ENCODE measurements around the gene SUSD5.
"Not testable (repeated sequence)": the region's sequence is repeated elsewhere in the genome, so short reads cannot be mapped to it uniquely, and the experiment has no call there.

Gene SUSD5

DNA sequence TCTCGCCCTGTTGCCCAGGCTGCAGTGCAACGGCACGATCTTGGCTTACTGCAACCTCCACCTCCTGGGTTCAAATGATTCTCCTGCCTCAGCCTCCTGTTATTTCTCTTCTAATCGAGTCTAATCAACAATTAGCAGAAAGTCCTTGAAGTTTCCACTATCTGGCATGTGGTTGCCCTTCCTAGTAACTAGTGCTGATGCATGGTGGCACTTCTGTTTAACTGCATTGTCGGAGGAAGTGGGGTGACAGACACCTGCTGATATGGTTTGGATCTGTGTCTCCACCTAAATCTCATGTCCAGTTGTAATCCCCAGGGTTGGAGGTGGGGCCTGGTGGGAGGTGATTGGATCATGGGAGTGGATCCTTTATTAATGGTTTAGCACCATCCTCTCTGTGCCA lies 95.6 kb downstream of the SUSD5 start:
- in situ Hi-C loops (cut with HindIII; ENCODE audit: low sequenced_read_pairs), result no loop called here

DNA sequence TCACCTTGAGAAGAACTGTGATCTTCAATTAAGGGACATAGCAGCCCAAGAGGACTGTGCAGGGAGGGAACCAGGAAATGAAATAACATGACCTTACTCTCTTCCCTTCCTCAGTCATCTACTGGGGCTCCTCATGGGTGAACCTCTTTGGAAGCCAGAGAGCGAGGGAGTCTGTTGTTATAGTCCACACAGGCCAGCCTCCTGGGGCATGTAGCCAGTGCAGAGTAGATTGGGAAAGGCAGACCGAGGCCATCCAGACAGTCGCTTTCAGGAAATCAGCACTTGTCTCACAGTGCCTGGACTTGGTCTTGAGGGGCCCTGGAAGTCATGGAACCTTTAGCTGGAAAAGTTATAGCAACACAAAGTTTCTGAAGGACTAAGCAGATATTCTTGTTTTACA lies 98.7 kb downstream of the SUSD5 start:
- in situ Hi-C loops (cut with HindIII; ENCODE audit: low sequenced_read_pairs), result no loop called here

DNA sequence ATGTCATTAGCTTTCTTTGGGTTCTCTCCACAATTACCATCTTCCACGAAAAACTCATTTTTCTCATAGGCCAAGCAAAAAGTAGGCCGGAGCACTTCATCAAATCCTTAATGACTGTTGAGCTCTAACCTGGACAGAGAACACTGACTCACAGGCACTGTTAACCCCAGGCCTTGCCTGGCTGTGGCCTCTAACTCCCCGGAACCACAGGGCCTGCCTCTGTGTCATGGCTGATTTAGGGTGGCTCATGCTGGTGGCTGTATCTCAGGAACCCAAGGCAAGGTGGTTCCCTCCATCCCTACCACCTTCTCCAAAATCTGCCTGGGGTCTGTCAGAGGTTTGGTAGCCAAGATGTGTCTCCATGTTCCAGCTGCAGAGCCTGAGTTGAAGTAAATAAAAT lies 101.1 kb downstream of the SUSD5 start:
- in situ Hi-C loops (cut with HindIII; ENCODE audit: low sequenced_read_pairs), result no loop called here

DNA sequence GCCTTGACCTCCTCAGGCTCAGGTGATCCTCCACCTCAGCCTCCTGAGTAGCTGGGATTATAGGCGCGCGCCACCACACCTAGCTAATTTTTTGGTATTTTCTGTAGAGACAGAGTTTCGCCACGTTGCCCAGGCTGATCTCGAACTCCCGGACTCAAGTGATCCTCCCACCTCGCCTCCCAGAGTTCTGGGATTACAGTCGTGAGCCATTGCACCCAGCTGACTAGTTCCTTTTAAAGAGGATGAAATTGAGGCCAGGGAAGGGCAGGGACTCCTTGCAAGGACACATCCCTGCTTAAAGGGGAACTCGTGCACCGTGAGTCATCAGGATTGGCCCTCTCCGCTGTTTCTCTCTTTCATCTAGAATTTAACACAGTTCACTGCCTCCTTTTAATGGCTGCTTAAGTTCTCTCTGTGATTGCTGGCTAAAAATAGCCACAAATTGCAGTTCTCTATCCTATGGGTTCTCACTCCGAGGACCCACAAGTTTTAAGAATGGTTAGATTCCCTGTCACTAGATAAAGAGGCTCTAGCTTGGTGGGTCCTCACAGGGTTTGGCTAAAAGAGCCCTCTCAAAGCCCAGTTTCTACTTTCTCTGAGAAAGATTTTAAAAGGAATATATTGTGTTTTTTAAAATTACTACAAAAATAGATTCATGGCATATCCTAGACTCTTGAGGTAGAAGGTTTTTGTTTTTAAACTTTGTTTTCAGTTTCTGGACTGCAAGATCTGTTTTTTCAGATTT lies 103.4 kb downstream of the SUSD5 start:
- in situ Hi-C loops (cut with HindIII; ENCODE audit: low sequenced_read_pairs), result no loop called here

DNA sequence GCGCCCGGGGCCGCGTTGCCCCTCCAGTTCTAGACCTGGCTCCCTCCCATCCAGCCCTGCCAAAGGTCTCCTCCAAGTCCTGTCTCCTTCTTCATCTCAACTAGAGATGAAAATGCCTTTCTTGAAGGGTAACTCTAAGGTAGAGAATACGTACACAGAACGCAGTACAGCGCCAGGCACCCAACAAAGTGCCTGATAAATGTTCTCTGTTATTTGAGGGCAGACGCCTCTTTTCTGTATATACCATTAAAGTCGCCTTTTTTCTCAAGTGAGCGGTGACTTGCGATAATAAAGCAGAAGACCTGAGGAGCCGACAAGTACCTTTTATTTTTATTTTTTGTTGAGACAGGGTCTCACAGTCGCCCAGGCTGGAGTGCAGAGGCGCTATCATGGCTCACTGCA lies 104.0 kb downstream of the SUSD5 start:
- in situ Hi-C loops (cut with HindIII; ENCODE audit: low sequenced_read_pairs), result no loop called here

DNA sequence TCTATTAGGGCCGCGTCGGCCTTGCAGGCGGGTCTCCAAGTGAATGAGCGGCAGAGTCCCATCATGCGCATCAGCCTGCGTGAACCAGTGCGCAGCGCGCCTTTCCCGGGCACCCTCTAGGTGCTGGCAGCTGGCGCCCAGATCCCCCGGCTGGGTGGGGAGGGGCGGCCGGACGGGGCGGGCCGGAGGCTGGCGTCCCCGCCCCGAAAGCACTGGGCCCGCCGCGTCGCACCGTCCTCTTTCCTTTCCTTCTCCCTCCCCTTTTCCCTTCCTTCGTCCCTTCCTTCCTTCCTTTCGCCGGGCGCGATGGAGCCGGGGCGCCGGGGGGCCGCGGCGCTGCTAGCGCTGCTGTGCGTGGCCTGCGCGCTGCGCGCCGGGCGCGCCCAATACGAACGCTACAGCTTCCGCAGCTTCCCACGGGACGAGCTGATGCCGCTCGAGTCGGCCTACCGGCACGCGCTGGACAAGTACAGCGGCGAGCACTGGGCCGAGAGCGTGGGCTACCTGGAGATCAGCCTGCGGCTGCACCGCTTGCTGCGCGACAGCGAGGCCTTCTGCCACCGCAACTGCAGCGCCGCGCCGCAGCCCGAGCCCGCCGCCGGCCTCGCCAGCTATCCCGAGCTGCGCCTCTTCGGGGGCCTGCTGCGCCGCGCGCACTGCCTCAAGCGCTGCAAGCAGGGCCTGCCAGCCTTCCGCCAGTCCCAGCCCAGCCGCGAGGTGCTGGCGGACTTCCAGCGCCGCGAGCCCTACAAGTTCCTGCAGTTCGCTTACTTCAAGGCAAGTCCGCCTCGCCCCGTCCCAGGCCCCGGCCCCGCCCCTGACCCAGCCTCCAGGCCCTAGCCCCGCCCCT lies 104.6 kb downstream of the SUSD5 start, which contains the start of gene CRTAP:
TSS of gene CRTAP (plus strand) at position 243 of the 850 bp plus-strand sequence. CDS start at position 307, 64 bp downstream.
- in situ Hi-C loops (cut with HindIII; ENCODE audit: low sequenced_read_pairs), result no loop called here

DNA sequence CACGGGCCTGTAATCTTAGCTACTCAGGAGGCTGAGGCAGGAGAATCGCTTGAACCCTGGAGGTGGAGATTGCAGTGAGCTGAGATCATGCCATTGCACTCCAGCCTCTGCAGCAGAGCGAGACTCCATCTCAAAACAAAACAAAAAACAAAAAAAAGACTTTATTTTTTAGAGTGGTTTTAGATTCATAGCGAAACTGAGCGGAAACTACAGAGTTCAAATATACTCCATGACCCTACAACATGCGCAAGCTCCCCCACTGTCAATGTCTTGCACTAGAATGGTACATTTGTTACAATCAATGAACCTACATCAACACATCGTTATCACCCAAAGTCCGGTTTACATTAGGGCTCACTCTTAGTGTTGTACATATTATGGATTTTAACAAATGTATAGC lies 107.0 kb downstream of the SUSD5 start:
- in situ Hi-C loops (cut with HindIII; ENCODE audit: low sequenced_read_pairs), result no loop called here

DNA sequence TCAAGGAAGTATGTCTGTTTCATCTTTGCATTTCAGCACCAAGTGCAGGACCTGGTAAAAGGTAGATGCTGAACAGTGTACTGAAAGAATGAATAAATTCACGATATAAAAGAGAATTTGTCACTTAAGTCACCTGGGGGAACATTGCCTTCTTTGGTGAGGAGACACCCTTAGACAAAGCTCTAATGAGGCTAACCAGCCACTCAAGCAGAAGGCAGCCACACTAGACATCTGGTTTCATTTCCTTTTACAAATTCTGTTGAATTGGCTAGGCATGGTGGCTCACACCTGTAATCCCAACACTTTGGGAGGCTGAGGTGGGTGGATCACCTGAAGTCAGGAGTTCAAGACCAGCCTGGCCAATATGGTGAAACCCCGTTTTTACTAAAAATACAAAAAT lies 111.8 kb downstream of the SUSD5 start:
- in situ Hi-C loops (cut with HindIII; ENCODE audit: low sequenced_read_pairs), result not testable (repeated sequence)

DNA sequence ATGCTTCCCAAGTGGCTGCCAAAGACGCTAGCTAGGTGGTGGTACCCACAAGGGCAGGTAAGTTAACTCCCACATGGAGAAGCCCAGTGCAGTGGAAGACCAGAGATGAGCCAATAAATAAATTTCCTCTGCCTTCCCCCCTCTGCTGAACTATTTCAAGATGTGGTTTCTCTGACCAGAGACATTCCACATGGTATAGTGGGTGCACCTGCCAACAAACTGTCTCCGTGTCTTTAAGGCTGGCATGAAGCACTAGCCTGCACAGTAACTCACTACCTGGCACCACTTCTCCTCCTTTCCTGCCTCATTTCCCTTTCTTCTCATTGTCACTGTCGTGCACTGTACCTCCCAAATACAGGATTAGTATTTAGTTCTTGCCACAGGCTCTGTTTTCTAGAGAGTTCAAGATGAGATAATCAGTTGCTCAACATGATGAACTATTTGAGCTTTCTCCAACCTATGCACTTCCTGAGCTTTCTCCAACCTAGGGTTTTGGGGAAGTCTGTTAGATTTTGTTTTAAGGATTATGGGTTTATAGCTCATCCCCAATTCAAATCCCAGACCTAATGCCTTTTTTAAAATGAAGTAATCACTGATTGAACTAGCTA lies 113.2 kb downstream of the SUSD5 start:
- in situ Hi-C loops (cut with HindIII; ENCODE audit: low sequenced_read_pairs), result no loop called here

DNA sequence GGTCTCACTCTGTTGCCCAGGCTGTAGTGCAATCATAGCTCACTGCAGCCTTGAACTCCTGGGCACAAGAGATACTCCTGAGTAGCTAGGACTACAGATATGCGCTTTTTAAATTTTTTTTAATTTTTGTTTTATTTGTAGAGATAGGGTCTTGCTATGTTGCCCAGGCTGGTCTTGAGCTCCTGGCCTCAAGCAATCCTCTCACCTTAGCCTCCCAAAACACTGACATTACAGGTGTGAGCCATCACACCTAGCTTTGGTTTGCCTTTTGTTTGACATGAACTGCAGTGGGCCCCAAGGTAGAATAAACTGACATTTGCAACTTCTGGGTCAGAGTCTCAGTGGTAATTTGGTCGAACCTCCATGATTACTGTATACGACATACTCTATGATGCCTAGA lies 113.8 kb downstream of the SUSD5 start:
- in situ Hi-C loops (cut with HindIII; ENCODE audit: low sequenced_read_pairs), result no loop called here

DNA sequence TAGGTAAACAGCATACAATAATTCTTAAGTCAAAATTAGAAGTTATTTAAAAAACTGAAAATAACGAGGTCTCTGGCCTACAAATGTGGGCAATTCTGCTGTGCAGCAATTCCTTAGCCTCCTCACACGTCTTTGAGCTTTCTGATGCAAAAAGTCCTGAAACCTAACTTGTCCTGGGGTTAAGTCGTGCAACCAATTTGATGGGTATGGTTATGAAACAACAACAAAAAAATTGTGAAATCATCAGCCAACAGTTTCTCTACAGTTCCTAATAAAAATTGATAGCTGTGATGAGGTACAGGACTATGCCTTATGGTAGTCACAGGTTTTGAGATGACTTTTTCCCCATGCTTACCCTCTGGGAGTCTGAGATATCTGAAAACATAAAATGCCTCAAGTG lies 115.1 kb downstream of the SUSD5 start:
- in situ Hi-C loops (cut with HindIII; ENCODE audit: low sequenced_read_pairs), result no loop called here

DNA sequence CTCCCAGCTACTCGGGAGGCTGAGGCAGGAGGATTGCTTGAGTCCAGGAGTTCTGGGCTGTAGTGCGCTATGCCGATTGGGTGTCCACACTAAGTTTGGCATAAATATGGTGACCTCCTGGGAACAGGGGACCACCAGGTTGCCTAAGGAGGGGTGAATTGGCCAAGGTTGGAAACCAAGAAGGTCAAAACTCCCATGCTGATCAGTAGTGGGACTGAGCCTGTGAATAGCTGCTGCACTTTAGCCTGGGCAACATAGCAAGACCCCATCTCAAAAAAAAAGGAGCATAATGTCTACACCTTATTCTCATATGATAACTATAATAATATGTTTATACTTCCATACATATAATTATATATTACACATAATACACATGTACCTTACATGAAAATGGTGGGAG lies 115.6 kb downstream of the SUSD5 start:
- in situ Hi-C loops (cut with HindIII; ENCODE audit: low sequenced_read_pairs), result no loop called here

DNA sequence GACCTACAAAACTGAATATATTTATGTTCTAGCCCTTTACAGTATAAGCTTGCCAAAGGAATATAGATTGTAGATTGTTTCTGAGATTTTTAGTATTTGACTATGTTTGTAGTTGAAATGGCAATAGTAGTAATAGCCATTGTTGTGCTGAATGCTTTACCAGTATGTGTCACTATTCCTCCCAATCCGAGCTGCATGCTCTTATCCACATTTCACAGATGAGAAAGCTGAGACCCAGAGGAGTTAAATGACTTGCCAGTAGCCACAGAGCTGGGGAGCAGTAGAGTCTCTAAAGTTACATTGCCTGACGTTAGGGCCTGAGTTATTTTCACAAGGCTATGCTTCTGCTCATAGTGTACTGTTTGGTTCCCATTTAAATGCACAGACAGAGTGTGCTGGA lies 118.4 kb downstream of the SUSD5 start:
- in situ Hi-C loops (cut with HindIII; ENCODE audit: low sequenced_read_pairs), result no loop called here

Data from endothelial cell of hepatic sinusoid (primary cell).